GM23338 (cell line): ENCODE results near the gene FFAR2. TPM values are rescaled to one million over a fixed set of nuclear protein-coding genes. Genes with fewer than 3 reads are reported as not detected.

Source experiments
- ATAC-seq: fragments of 200-7000 bp; cut with Tn5 transposase; 3 replicates; pipeline ENCODE4 v1.9.1; 2020
- DNase-seq: peaks from one replicate; pipeline ENCODE4 v3.0.0-alpha.2; 2015; ENCODE audit warnings: low spot score
- H2AFZ ChIP-seq: fragments of 200-600 bp; sonication (generic); 2 replicates; pipeline ENCODE4 v1.8.0; 2016; ENCODE audit warnings: antibody characterized with exemption, mild to moderate bottlenecking, moderate library complexity
- H3F3A ChIP-seq: fragments of 200-600 bp; sonication (generic); replicated peaks from 2 replicates; pipeline ENCODE4 v1.8.0; 2017; ENCODE audit warnings: antibody characterized with exemption, mixed run types, low read depth
- H3K27ac ChIP-seq: fragments of 200-600 bp; sonication (generic); 2 replicates; pipeline ENCODE4 v1.6.1; 2016; ENCODE audit warnings: low read depth
- H3K27me3 ChIP-seq: fragments of 200-600 bp; sonication (generic); 2 replicates; pipeline ENCODE4 v1.8.0; 2016; ENCODE audit warnings: mild to moderate bottlenecking, mixed run types, moderate library complexity; ENCODE audit not compliant: insufficient read depth
- H3K36me3 ChIP-seq: fragments of 200-600 bp; sonication (generic); 2 replicates; pipeline ENCODE4 v1.8.0; 2016; ENCODE audit warnings: mild to moderate bottlenecking; ENCODE audit not compliant: insufficient read depth
- H3K4me1 ChIP-seq: fragments of 200-600 bp; sonication (generic); 2 replicates; pipeline ENCODE4 v1.8.0; 2016; ENCODE audit warnings: mild to moderate bottlenecking, moderate library complexity; ENCODE audit not compliant: insufficient read depth
- H3K4me2 ChIP-seq: fragments of 200-600 bp; sonication (generic); 2 replicates; pipeline ENCODE4 v1.7.1; 2017; ENCODE audit warnings: mixed run types
- H3K4me3 ChIP-seq: fragments of 200-600 bp; sonication (generic); 2 replicates; pipeline ENCODE4 v1.6.1; 2016; ENCODE audit warnings: mixed run types
- H3K79me2 ChIP-seq: fragments of 200-600 bp; sonication (generic); replicated peaks from 2 replicates; pipeline ENCODE4 v1.8.0; 2017; ENCODE audit warnings: mild to moderate bottlenecking; ENCODE audit not compliant: insufficient read depth
- H3K9me2 ChIP-seq: fragments of 200-600 bp; sonication (generic); 2 replicates; pipeline ENCODE4 v1.8.0; 2017; ENCODE audit not compliant: insufficient read depth
- H4K20me1 ChIP-seq: fragments of 200-600 bp; sonication (generic); replicated peaks from 2 replicates; pipeline ENCODE4 v1.8.0; 2017; ENCODE audit warnings: mild to moderate bottlenecking; ENCODE audit not compliant: insufficient read depth
- H3K27ac Mint-ChIP-seq: 2 replicates; pipeline ENCODE4 v1.8.0; 2020; ENCODE audit warnings: inconsistent platforms, mild to moderate bottlenecking, moderate library complexity, mixed read lengths
- H3K27me3 Mint-ChIP-seq: 3 replicates; pipeline ENCODE4 v1.8.0; 2022; ENCODE audit warnings: low read depth, mild to moderate bottlenecking, moderate library complexity, mixed read lengths, inconsistent platforms; ENCODE audit not compliant: insufficient read depth, poor library complexity
- H3K36me3 Mint-ChIP-seq: 3 replicates; pipeline ENCODE4 v1.8.0; 2021; ENCODE audit warnings: low read depth, mild to moderate bottlenecking, inconsistent platforms, moderate library complexity, mixed read lengths
- H3K4me1 Mint-ChIP-seq: 3 replicates; pipeline ENCODE4 v1.8.0; 2020; ENCODE audit warnings: mild to moderate bottlenecking, inconsistent platforms, mixed read lengths
- H3K4me3 Mint-ChIP-seq: 3 replicates; pipeline ENCODE4 v1.8.0; 2021; ENCODE audit warnings: moderate library complexity, mild to moderate bottlenecking, inconsistent platforms, mixed read lengths
- H3K9me3 Mint-ChIP-seq: 3 replicates; pipeline ENCODE4 v1.8.0; 2020; ENCODE audit warnings: moderate library complexity, mild to moderate bottlenecking, inconsistent platforms, mixed read lengths
- CREB1 ChIP-seq: fragments of 250-450 bp; sonication (Bioruptor Pico); IDR thresholded peaks from 2 replicates; pipeline ENCODE4 v1.5.0; 2020; ENCODE audit warnings: low read depth, mild to moderate bottlenecking, moderate library complexity
- EZH2phosphoT487 ChIP-seq: fragments of 200-600 bp; sonication (generic); IDR thresholded peaks from one replicate; pipeline ENCODE4 v1.8.1; 2018; ENCODE audit warnings: antibody characterized with exemption; ENCODE audit not compliant: unreplicated experiment
- NANOG ChIP-seq: IDR thresholded peaks from 2 replicates; pipeline ENCODE4 v1.6.1; 2016; ENCODE audit warnings: antibody characterized with exemption, borderline replicate concordance
- ZNF114 ChIP-seq: fragments of 250-450 bp; sonication (Bioruptor Pico); IDR thresholded peaks from 2 replicates; pipeline ENCODE4 v1.5.0; 2020; ENCODE audit warnings: mild to moderate bottlenecking, moderate library complexity
- ZNF331 ChIP-seq: fragments of 250-450 bp; sonication (Bioruptor Pico); IDR thresholded peaks from 2 replicates; pipeline ENCODE4 v1.5.0; 2020; ENCODE audit warnings: low read depth, mild to moderate bottlenecking, moderate library complexity
- polyA plus RNA-seq: library from polyadenylated mRNA; unstranded; fragments of >200 nt; fragmentation: Nextera tagmentation; extraction: Ambion mirVana; gene quantifications from 2 replicates; pipeline ENCODE4 v1.2.1, GENCODE V29; 2016
- total RNA-seq: library from RNA; depleted of rRNA; stranded (reverse); fragments of >200 nt; shearing (Covaris generic); gene quantifications from 2 replicates; pipeline ENCODE4 v1.2.3, GENCODE V29; 2014
- TF ChIP-seq, protein P1 (sequence below): fragments of 250-450 bp; sonication (Bioruptor Pico); IDR thresholded peaks from 2 replicates; pipeline ENCODE4 v1.5.0; 2020; ENCODE audit warnings: mild to moderate bottlenecking, moderate library complexity
- TF ChIP-seq, protein P2 (sequence below): IDR thresholded peaks from one replicate; pipeline ENCODE4 v1.6.1; 2018; ENCODE audit warnings: antibody characterized with exemption; ENCODE audit not compliant: unreplicated experiment
- TF ChIP-seq, protein P3 (sequence below), 2 experiments: fragments of 200-600 bp in 1 of 2; sonication (generic) in 1 of 2; conservative IDR thresholded peaks; 2 replicates each; pipeline versions ENCODE4 v1.5.1 to v1.6.1; 2016 to 2017; ENCODE audit warnings: antibody characterized with exemption in 2 of 2, low read depth in 2 of 2, mild to moderate bottlenecking in 2 of 2, moderate library complexity in 1 of 2

FFAR2 gene
- total and polyA plus RNA-seq, 2 experiments from 2014 or later = not detected

DNA sequence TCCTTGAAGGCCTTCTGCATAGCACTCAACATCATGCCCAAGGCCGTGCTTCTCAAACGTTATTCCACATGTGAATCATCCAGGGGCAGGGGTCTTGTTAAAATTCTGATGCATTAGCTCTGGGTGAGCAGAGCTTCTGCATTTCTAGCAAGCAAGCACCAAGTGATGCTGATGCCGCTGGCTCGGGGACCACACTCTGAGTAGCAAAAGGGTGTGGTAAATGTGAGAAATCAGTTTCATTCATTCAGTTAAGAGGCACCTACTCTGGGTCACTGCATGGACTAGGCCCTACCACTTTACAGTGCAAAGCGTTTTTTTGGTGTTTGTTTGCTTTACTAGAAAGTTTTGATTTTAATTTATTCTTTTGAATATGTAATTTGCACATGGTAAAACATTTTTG lies 35.0 kb downstream of the FFAR2 start:
- no peaks in the 10 kb centered on the region for H3K36me3 ChIP-seq
- H3K27me3 Mint-ChIP-seq = peaks cover 9% of the 10 kb centered on the region
- no peak overlapping the region for H3K4me2 ChIP-seq
- no peaks in the 10 kb centered on the region for H3K9me2 ChIP-seq
- no peaks in the 10 kb centered on the region for H3K4me1 ChIP-seq
- H3K27me3 ChIP-seq = no peaks in the 10 kb centered on the region
- H3K27ac Mint-ChIP-seq = no peak overlapping the region
- H3K4me3 ChIP-seq = no peak overlapping the region
- H3K4me1 Mint-ChIP-seq = peaks cover 3% of the 10 kb centered on the region; the same call in 2 of the 3 replicates
- H3K79me2 ChIP-seq = no peaks in the 10 kb centered on the region
- no peak overlapping the region for H3K4me3 Mint-ChIP-seq
- no peak for TF ChIP-seq NANOG
- TF ChIP-seq EZH2phosphoT487 = no peak
- TF ChIP-seq, protein P1, sequence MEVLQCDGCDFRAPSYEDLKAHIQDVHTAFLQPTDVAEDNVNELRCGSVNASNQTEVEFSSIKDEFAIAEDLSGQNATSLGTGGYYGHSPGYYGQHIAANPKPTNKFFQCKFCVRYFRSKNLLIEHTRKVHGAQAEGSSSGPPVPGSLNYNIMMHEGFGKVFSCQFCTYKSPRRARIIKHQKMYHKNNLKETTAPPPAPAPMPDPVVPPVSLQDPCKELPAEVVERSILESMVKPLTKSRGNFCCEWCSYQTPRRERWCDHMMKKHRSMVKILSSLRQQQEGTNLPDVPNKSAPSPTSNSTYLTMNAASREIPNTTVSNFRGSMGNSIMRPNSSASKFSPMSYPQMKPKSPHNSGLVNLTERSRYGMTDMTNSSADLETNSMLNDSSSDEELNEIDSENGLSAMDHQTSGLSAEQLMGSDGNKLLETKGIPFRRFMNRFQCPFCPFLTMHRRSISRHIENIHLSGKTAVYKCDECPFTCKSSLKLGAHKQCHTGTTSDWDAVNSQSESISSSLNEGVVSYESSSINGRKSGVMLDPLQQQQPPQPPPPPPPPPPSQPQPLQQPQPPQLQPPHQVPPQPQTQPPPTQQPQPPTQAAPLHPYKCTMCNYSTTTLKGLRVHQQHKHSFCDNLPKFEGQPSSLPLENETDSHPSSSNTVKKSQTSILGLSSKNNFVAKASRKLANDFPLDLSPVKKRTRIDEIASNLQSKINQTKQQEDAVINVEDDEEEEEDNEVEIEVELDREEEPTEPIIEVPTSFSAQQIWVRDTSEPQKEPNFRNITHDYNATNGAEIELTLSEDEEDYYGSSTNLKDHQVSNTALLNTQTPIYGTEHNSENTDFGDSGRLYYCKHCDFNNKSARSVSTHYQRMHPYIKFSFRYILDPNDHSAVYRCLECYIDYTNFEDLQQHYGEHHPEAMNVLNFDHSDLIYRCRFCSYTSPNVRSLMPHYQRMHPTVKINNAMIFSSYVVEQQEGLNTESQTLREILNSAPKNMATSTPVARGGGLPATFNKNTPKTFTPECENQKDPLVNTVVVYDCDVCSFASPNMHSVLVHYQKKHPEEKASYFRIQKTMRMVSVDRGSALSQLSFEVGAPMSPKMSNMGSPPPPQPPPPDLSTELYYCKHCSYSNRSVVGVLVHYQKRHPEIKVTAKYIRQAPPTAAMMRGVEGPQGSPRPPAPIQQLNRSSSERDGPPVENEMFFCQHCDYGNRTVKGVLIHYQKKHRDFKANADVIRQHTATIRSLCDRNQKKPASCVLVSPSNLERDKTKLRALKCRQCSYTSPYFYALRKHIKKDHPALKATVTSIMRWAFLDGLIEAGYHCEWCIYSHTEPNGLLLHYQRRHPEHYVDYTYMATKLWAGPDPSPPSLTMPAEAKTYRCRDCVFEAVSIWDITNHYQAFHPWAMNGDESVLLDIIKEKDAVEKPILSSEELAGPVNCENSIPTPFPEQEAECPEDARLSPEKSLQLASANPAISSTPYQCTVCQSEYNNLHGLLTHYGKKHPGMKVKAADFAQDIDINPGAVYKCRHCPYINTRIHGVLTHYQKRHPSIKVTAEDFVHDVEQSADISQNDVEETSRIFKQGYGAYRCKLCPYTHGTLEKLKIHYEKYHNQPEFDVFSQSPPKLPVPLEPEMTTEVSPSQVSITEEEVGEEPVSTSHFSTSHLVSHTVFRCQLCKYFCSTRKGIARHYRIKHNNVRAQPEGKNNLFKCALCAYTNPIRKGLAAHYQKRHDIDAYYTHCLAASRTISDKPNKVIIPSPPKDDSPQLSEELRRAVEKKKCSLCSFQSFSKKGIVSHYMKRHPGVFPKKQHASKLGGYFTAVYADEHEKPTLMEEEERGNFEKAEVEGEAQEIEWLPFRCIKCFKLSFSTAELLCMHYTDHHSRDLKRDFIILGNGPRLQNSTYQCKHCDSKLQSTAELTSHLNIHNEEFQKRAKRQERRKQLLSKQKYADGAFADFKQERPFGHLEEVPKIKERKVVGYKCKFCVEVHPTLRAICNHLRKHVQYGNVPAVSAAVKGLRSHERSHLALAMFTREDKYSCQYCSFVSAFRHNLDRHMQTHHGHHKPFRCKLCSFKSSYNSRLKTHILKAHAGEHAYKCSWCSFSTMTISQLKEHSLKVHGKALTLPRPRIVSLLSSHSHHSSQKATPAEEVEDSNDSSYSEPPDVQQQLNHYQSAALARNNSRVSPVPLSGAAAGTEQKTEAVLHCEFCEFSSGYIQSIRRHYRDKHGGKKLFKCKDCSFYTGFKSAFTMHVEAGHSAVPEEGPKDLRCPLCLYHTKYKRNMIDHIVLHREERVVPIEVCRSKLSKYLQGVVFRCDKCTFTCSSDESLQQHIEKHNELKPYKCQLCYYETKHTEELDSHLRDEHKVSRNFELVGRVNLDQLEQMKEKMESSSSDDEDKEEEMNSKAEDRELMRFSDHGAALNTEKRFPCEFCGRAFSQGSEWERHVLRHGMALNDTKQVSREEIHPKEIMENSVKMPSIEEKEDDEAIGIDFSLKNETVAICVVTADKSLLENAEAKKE = no peak
- TF ChIP-seq, protein P2, sequence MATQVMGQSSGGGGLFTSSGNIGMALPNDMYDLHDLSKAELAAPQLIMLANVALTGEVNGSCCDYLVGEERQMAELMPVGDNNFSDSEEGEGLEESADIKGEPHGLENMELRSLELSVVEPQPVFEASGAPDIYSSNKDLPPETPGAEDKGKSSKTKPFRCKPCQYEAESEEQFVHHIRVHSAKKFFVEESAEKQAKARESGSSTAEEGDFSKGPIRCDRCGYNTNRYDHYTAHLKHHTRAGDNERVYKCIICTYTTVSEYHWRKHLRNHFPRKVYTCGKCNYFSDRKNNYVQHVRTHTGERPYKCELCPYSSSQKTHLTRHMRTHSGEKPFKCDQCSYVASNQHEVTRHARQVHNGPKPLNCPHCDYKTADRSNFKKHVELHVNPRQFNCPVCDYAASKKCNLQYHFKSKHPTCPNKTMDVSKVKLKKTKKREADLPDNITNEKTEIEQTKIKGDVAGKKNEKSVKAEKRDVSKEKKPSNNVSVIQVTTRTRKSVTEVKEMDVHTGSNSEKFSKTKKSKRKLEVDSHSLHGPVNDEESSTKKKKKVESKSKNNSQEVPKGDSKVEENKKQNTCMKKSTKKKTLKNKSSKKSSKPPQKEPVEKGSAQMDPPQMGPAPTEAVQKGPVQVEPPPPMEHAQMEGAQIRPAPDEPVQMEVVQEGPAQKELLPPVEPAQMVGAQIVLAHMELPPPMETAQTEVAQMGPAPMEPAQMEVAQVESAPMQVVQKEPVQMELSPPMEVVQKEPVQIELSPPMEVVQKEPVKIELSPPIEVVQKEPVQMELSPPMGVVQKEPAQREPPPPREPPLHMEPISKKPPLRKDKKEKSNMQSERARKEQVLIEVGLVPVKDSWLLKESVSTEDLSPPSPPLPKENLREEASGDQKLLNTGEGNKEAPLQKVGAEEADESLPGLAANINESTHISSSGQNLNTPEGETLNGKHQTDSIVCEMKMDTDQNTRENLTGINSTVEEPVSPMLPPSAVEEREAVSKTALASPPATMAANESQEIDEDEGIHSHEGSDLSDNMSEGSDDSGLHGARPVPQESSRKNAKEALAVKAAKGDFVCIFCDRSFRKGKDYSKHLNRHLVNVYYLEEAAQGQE = no peak
- TF ChIP-seq, protein P3, sequence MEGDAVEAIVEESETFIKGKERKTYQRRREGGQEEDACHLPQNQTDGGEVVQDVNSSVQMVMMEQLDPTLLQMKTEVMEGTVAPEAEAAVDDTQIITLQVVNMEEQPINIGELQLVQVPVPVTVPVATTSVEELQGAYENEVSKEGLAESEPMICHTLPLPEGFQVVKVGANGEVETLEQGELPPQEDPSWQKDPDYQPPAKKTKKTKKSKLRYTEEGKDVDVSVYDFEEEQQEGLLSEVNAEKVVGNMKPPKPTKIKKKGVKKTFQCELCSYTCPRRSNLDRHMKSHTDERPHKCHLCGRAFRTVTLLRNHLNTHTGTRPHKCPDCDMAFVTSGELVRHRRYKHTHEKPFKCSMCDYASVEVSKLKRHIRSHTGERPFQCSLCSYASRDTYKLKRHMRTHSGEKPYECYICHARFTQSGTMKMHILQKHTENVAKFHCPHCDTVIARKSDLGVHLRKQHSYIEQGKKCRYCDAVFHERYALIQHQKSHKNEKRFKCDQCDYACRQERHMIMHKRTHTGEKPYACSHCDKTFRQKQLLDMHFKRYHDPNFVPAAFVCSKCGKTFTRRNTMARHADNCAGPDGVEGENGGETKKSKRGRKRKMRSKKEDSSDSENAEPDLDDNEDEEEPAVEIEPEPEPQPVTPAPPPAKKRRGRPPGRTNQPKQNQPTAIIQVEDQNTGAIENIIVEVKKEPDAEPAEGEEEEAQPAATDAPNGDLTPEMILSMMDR (conservative IDR thresholded peaks at IDR 0.05; ENCODE audit: low read depth in 2 of 2) = no peak
- TF ChIP-seq CREB1 (CRISPR knock-in tag) = no peak
- TF ChIP-seq ZNF114 (CRISPR knock-in tag) = no peak
- TF ChIP-seq ZNF331 = no peak
- H2AFZ ChIP-seq = no peak overlapping the region
- no peaks in the 10 kb centered on the region; the same call in 2 of the 3 replicates for H3K9me3 Mint-ChIP-seq
- H3F3A ChIP-seq = no peaks in the 10 kb centered on the region
- no peaks in the 10 kb centered on the region for H4K20me1 ChIP-seq
- no peak for DNase-seq
- ATAC-seq = no peak
- H3K27ac ChIP-seq = no peak overlapping the region
- no peaks in the 10 kb centered on the region for H3K36me3 Mint-ChIP-seq
